Articular chondrocyte of knee joint (primary cell): Measurements from ENCODE around the gene IZUMO4. TPM values are rescaled to one million over a fixed set of nuclear protein-coding genes. Genes with fewer than 3 reads are reported as not detected.

Experiments
- total RNA-seq: library from RNA; depleted of rRNA; stranded (reverse); fragments of >200 nt; gene quantifications from 2 replicates; pipeline ENCODE4 v1.2.3, GENCODE V29; 2012

IZUMO4 gene, protein sequence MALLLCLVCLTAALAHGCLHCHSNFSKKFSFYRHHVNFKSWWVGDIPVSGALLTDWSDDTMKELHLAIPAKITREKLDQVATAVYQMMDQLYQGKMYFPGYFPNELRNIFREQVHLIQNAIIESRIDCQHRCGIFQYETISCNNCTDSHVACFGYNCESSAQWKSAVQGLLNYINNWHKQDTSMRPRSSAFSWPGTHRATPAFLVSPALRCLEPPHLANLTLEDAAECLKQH
- total RNA-seq: 0.43 and 0.78 TPM in 2 replicates

DNA sequence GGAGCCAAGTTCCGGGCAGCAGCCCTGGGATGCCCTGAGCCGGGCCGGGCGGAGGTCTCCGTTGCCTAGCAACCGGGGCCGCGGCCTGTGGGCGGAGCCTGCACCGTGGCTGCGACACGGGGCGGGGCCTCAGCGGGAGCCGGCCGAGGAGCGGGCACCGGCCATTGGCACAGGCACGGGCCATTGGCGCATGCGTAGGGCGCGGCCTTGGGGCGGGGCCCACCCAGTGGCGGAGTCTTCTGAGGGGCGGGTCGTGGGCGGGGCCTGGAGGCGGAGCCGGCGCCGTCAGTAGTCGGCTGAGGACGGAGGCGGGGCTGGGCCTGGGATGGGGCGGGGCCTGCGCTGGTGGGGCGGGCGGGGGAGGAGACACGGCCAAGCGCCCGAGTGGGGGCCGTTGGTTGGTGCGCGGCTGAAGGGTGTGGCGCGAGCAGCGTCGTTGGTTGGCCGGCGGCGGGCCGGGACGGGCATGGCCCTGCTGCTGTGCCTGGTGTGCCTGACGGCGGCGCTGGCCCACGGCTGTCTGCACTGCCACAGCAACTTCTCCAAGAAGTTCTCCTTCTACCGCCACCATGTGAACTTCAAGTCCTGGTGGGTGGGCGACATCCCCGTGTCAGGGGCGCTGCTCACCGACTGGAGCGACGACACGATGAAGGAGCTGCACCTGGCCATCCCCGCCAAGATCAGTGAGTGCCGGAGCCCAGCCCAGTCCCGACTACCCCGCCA is at the start of gene IZUMO4:
Gene IZUMO4, plus strand, starts transcription at position 436 of the 723 bp plus-strand sequence. Its CDS starts 31 bp downstream, at position 467.

DNA sequence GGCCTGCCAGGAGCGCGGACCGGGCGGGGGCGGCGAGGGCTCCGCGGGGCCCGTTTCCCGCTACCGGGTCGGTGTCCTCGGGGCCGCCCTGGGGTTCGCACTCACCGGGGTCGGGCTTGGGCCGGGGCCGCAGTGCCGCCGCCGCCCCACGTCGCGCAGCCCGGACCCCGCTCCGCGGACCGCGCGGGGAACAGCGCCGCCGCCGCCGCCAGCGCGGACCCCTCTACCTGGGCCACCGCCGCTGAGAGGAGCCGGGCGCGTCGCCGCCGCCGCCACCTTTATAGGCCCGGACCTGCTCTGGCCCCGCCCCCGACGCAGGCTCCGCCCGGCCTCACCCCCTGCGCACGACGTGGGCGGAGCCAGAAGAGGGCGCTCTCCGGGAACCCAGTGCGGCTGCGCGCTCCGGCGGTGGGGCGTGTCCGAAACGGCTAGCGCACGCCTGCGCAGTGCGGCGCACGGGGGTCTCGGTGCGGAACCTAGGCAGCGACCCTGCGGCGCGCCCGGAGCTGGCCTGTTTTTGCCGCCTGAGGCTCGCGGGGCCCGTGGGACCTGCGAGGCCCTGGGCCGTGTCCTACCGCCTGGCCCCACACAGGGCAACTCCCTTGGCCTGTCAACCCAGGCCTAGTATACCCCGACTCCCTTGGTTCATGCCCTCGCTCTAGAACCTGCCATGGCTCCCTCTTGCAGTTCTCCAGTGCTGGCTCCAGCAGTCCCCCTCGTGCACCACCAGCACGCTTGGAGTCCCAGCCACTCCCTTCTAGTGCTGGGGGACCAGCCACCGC is 45.5 kb upstream of the IZUMO4 start, which contains the start of gene MKNK2:
Gene MKNK2, minus strand, starts transcription at position 254 of the 782 bp plus-strand sequence. CDS start 393 bp downstream, outside the sequence.

DNA sequence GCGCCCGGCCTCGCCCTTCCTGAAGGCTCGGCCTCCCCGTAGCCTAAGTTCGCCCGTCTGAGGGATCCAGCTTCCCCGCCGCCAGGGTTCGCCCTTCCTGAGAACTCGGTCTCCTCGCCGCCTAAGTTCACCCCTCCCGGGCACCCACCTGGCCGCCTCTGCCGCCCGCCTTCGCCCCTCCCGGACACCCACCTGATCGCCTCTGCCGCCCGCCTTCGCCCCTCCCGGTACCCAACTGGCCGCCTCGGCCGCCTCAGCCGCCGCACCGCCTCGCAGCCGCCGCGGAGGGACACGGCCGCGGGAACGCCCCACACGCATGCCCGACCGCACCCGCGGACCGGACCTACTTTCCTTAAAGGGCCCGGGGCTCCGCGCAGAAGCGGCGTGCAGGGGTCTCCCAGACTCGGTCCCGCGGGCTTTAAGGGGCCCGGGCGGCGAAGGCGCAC is 658 bp upstream of the IZUMO4 start, which contains the start of gene MOB3A:
Gene MOB3A, minus strand, starts transcription at position 293 of the 446 bp plus-strand sequence. CDS start 17,766 bp downstream, outside the sequence.

Other genes with a start within 250 kb of the IZUMO4 start
- gene REXO1, start 248.4 kb upstream of the IZUMO4 start, total RNA-seq: 6.5 and 6.6 TPM in 2 replicates
- gene KLF16, start 233.3 kb upstream of the IZUMO4 start, total RNA-seq: 3.5 and 4.6 TPM in 2 replicates
- gene ABHD17A, start 211.4 kb upstream of the IZUMO4 start, total RNA-seq: 45.9 and 46.7 TPM in 2 replicates
- 1.6 and 2.7 TPM in 2 replicates for gene ADAT3, start 191.5 kb upstream of the IZUMO4 start, total RNA-seq
- gene SCAMP4, start 191.5 kb upstream of the IZUMO4 start, total RNA-seq: 46.1 and 47.8 TPM in 2 replicates
- 37.7 and 39.9 TPM in 2 replicates for gene CSNK1G2, start 155.7 kb upstream of the IZUMO4 start, total RNA-seq
- gene BTBD2, start 81.2 kb upstream of the IZUMO4 start, total RNA-seq: 47.0 and 55.0 TPM in 2 replicates
- gene MKNK2, start 45.7 kb upstream of the IZUMO4 start, total RNA-seq: 41.4 and 53.4 TPM in 2 replicates
- 22.6 and 22.9 TPM in 2 replicates for gene MOB3A, start 589 bp upstream of the IZUMO4 start, total RNA-seq
- gene AP3D1, start 54.7 kb downstream of the IZUMO4 start, total RNA-seq: 85.0 and 97.7 TPM in 2 replicates
- 5.2 and 5.5 TPM in 2 replicates for gene DOT1L, start 67.0 kb downstream of the IZUMO4 start, total RNA-seq
- gene PLEKHJ1, start 139.4 kb downstream of the IZUMO4 start, total RNA-seq: 22.7 TPM in 2 replicates
- gene SF3A2, start 139.9 kb downstream of the IZUMO4 start, total RNA-seq: 18.3 and 20.9 TPM in 2 replicates
- gene AMH, start 152.4 kb downstream of the IZUMO4 start, total RNA-seq: 0.22 and 1.2 TPM in 2 replicates
- gene JSRP1, start 159.5 kb downstream of the IZUMO4 start, total RNA-seq: not detected in 2 replicates
- gene PEAK3, start 185.3 kb downstream of the IZUMO4 start, total RNA-seq: not detected in 2 replicates
- not detected in 2 replicates for gene LINGO3, start 211.2 kb downstream of the IZUMO4 start, total RNA-seq
- gene LSM7, start 231.7 kb downstream of the IZUMO4 start, total RNA-seq: 63.5 and 98.4 TPM in 2 replicates
- gene SPPL2B, start 231.8 kb downstream of the IZUMO4 start, total RNA-seq: 23.0 and 24.5 TPM in 2 replicates